ENCODE data around the gene LINC00305. TPM values are rescaled to one million over a fixed set of nuclear protein-coding genes. Genes with fewer than 3 reads are reported as not detected.

The LINC00305 gene
- total RNA-seq, 1 donor from 2014 or later = not detected

- Mint-ChIP-seq H3K27ac (no peak overlapping the region), H3K27me3 (no peaks in the 10 kb centered on the region), H3K36me3 (no peaks in the 10 kb centered on the region), H3K4me3 (no peak overlapping the region), H3K4me1 (ENCODE audit: unreplicated experiment) (peaks cover 3% of the 10 kb centered on the region), H3K9me3 (peaks cover 12% of the 10 kb centered on the region)
- no peak for DNase-seq (ENCODE audit: extremely low spot score, unreplicated experiment)
- TF ChIP-seq, protein P1, sequence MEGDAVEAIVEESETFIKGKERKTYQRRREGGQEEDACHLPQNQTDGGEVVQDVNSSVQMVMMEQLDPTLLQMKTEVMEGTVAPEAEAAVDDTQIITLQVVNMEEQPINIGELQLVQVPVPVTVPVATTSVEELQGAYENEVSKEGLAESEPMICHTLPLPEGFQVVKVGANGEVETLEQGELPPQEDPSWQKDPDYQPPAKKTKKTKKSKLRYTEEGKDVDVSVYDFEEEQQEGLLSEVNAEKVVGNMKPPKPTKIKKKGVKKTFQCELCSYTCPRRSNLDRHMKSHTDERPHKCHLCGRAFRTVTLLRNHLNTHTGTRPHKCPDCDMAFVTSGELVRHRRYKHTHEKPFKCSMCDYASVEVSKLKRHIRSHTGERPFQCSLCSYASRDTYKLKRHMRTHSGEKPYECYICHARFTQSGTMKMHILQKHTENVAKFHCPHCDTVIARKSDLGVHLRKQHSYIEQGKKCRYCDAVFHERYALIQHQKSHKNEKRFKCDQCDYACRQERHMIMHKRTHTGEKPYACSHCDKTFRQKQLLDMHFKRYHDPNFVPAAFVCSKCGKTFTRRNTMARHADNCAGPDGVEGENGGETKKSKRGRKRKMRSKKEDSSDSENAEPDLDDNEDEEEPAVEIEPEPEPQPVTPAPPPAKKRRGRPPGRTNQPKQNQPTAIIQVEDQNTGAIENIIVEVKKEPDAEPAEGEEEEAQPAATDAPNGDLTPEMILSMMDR (conservative IDR thresholded peaks at IDR 0.05) = no peak
These were observed 106.0 kb downstream of the LINC00305 start for GRCh38 chr18:64042728-64043358.

DNA sequence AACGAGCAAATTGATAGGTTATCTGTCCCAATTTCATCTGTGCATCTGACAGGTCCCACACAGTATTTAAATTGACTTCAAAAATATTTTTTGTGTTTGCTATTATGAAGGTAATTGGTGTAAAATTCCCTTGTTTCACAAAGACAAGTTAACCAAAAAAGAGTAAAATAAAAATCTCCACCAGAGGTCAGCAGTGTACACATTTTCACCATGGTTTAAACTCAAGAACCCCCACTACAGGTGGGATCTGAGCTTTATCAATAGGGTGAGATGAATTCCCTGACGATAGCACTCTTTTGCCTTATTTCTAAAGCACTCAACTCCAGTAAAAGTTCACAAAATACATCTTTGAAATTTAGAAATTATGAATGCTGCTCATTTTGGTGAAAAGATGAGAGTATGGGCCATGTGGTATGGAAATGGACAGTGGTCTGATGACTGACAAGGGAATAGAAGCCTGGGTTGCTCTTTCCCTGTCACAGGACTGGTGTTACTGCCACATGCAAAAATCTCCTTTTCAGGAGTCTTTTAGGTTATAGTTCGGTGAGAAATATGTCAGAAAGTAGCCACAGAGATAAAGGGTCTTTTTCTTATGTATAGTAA is 111.0 kb downstream of the LINC00305 start:
- peaks cover 6% of the 10 kb centered on the region for H3K9me3 Mint-ChIP-seq
- TF ChIP-seq, protein P1 (conservative IDR thresholded peaks at IDR 0.05) = peak; percentile 85
- H3K4me1 Mint-ChIP-seq (ENCODE audit: unreplicated experiment) = peaks cover 6% of the 10 kb centered on the region
- no peaks in the 10 kb centered on the region for H3K36me3 Mint-ChIP-seq
- H3K4me3 Mint-ChIP-seq = no peak overlapping the region
- DNase-seq (ENCODE audit: extremely low spot score, unreplicated experiment) = no peak
- H3K27me3 Mint-ChIP-seq = no peaks in the 10 kb centered on the region
- H3K27ac Mint-ChIP-seq = no peak overlapping the region

DNA sequence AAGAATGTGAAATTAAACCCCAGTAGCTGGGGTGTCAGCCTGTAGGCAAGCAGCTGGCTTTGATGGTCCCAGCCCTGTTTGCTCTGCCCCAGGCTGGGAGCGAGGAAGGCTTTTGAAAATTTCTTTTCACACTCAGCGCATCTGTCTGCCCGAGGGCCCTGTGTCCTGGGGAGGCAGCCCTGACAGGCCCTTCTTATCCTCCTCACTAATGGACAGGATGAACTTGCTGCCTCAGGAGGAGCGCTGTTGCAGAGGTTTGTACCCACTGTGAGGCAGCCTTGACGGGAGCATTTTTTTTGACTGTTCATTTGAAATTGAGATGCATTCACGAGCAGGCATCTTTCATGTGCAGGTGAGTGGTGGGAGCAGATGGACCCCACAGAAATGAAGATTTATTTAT is 116.6 kb downstream of the LINC00305 start:
- no peak overlapping the region for H3K4me3 Mint-ChIP-seq
- H3K27me3 Mint-ChIP-seq = peaks cover 8% of the 10 kb centered on the region
- TF ChIP-seq, protein P1 (conservative IDR thresholded peaks at IDR 0.05) = no peak
- H3K27ac Mint-ChIP-seq = no peak overlapping the region
- DNase-seq (ENCODE audit: extremely low spot score, unreplicated experiment) = no peak
- no peaks in the 10 kb centered on the region for H3K4me1 Mint-ChIP-seq (ENCODE audit: unreplicated experiment)
- H3K36me3 Mint-ChIP-seq = no peaks in the 10 kb centered on the region
- H3K9me3 Mint-ChIP-seq = no peaks in the 10 kb centered on the region

DNA sequence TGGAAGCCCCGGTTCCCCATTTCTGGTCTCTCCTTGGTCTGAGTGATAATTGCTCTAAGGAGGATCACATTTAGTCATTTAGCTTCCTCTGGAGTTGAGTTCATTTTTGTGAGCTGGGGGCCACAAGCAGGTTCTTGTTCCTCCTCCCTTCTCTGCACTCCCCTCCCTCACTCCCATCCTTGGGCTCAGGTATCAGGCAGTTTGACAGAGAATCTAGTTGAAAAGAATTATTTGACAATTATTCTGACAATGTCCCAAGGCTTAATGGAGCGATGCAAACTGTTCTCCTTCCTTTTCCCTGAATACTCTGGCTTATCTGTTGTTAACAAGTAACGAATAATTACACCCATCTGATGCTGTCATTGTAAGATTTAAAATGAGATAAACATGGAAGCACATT is 117.5 kb downstream of the LINC00305 start:
- H3K4me3 Mint-ChIP-seq = no peak overlapping the region
- no peak for DNase-seq (ENCODE audit: extremely low spot score, unreplicated experiment)
- H3K27me3 Mint-ChIP-seq = peaks cover 8% of the 10 kb centered on the region
- TF ChIP-seq, protein P1 (conservative IDR thresholded peaks at IDR 0.05) = no peak
- H3K9me3 Mint-ChIP-seq = no peaks in the 10 kb centered on the region
- H3K4me1 Mint-ChIP-seq (ENCODE audit: unreplicated experiment) = no peaks in the 10 kb centered on the region
- H3K36me3 Mint-ChIP-seq = no peaks in the 10 kb centered on the region
- H3K27ac Mint-ChIP-seq = no peak overlapping the region

Other genes with a start within 250 kb of the LINC00305 start
- not detected in 2 replicates for gene SERPINB10, start 241.1 kb downstream of the LINC00305 start, total RNA-seq (ENCODE audit: low replicate concordance)
- 1.6 and 4.5 TPM in 2 replicates for gene HMSD, start 199.8 kb downstream of the LINC00305 start, total RNA-seq (ENCODE audit: low replicate concordance)
- gene SERPINB8, start 179.0 kb downstream of the LINC00305 start, total RNA-seq (ENCODE audit: low replicate concordance) = 7.4 and 17.9 TPM in 2 replicates